GM19372 (cell line): ENCODE results near the gene GDPD3.

Experiments
- ATAC-seq: cut with Tn5 transposase; IDR thresholded peaks from one replicate; pipeline ENCODE4 v1.9.1; 2021; ENCODE audit warnings: mild to moderate bottlenecking, low read depth, moderate library complexity; ENCODE audit not compliant: unreplicated experiment

The GDPD3 gene

GRCh38 chr16:30096105-30096861, 17.1 kb downstream of the GDPD3 start, which contains the start of gene YPEL3:
Gene YPEL3 (minus strand): TSS chr16:30096213. CDS start chr16:30095482, 731 bp downstream.
- ATAC-seq: peak; percentile 55

- ATAC-seq: no peak
Measured at GRCh38 chr16:30095166-30096078, 17.9 kb downstream of the GDPD3 start.

DNA sequence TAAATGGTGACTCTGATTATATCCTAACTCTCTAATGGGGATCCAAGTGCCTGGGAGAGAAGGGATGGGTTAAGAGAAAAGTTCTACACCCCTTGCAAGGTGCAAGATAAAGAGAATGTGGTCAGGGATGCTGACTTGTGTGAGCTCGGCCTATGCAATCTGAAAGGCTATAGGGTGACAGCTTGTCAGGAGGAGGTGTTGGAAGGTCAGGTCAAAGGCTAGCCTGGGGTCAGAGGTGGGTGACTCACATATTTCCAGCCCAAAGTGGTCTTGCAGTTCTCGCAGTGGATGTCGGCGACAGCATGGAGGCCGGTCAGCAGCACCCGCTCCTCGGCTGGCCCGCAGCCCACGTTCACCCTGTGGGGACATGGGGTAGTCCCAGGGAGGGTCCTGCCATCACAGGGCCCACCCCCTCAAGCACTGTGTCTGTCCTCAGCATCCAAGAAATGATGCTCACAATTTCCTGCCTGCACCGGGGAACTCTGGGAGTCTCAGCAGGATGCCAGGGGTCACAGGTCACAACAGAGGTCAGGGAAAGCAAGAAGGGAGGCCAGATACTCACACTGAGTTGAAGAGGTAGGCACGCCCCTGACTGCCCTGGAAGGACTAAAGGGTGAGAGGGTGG, 18.7 kb downstream of the GDPD3 start:
- ATAC-seq: no peak

DNA sequence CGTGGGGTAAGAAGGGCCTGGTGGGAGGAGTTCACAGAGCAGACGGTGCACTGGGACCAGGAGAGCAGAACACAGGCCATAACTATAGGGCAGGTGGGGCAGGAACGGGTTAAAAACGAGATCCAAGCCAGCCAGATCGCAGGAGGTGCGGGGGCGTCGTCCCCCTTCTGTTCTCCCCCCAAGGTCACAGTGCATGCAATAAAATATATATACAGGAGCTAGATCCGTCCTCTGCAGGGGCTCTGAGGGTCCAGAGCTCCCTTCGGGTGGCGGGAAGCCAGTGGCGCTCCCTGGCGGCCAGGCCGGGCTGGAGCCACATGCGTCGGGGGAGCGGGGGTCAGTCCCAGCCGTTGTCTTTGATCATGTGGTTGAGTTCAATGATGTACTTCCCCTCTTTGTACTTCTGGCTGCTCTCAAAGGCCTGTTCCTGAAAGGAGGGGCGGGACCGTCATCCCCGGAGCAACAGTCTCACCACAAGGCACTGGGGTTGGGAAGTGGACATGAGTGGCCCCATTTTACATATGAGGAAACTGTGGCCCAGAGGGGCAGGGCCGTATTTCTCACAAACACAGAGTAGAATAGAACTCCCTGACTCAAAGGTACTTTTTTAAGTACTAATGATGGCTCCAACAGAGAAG, 20.8 kb downstream of the GDPD3 start:
- ATAC-seq: peak; percentile 43

- peak; percentile 57 for ATAC-seq
Measured at GRCh38 chr16:30091474-30092372, 21.6 kb downstream of the GDPD3 start, which contains the start of gene TBX6. Gene TBX6 (minus strand): TSS chr16:30091924. CDS start chr16:30091193, 731 bp downstream.

- ATAC-seq: no peak
Measured at GRCh38 chr16:30090610-30091331, 22.6 kb downstream of the GDPD3 start.

DNA sequence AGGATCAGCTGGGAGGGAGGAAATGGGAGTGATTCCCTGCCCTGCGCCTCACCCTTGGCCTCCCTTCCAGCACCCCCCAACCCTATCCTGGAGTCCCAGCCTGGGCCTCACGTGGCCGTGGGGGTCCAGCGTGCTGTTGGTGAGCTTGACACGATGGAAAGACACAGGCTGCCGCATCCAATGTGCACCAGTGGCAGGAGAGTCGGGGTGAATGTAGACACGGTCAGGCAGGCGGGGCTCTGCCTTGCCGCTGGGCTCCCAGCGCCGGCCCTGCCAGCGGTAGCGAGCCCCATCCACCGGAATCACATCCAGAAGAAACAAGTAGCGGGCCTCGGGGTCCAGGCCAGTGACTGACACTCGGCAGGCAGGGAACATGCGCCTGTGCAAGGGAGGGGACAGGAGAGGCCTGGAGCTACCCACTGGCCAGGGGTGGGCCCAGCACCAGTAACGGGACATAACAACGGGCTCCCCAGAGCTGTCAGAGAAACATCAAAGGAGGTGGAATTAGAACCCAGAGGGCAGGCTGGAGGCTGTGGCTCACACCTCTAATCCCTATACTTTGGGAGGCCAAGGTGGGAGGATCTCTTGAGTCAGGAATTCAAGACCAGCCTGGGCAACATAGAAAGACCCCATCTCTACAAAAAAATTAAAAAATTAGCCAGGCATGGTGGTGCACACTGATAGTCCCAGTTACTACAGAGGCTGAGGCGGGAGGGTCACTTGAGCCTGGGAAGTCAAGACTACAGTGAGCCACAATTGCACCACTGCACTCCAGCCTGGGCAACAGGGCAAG, 24.3 kb downstream of the GDPD3 start:
- ATAC-seq: no peak

DNA sequence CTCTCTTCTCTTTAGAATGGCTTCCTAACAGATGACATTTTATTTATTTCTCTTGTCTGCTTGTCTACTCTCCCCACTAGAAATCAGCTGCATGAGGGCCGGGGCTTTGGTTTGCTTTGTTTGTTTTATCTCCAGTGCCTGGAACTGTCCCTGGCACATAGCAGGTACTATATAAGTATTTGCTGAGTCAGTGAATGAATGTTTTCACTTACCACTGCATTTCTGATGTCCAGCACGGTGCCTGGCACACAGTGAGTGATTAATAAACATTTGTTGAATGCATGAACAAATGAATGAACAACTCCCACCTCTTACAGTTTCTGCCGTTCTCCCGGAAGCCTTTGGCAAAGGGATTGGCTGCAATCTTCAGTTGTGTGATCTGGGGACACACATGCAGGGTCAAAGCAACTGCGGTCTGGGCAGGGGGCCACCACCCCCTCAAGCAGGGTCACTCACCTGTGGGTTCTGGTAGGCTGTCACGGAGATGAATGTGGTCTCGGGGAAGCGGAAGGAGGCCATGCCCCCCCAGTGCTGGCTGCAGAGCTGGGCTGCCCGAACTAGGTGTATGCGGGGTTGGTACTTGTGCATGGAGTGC, 25.0 kb downstream of the GDPD3 start:
- no peak for ATAC-seq

GRCh38 chr16:30087181-30087898, 26.0 kb downstream of the GDPD3 start:
- no peak for ATAC-seq

DNA sequence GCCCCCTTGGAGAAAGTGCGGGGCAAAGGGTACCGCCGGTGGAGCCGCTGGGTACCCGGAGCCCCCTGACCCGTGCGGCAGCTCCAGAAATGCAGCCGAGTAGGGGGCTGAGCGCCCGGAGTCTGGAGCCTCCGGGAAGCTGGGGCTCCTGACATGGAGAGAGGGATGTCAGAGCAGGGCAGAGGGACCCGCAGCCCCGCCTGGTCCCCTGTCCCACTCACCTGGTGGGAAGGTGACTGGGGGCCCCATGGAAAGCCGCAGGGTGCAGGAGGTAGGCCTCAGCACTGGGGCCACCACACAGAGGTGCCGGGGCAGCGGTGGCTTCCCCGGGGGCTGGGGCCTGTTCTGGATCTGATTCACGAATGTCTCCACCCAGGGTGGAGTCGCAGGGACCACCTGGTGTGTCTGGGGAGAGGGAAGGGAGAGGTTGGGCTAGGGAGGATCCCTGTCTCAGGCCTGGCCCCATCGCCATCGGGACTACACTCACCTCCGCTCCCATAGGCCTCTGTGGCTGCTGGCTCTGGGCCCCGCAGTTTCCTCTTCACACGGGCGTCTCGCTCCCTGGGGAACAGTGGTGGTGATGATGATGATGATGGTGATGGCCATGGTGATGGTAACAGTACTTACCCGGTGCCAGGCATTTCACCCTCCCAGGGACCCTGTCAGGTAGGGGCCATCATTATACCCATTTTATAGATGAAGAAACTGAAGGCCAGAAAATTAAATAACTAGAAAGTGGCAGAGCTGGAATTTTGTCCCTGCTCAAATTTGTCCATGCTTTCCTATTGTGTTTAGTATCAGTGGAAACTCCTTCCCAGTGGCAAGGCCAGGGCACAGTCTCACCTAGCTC, 26.8 kb downstream of the GDPD3 start:
- no peak for ATAC-seq

- no peak for ATAC-seq
Measured at GRCh38 chr16:30085820-30086219, 27.5 kb downstream of the GDPD3 start.

DNA sequence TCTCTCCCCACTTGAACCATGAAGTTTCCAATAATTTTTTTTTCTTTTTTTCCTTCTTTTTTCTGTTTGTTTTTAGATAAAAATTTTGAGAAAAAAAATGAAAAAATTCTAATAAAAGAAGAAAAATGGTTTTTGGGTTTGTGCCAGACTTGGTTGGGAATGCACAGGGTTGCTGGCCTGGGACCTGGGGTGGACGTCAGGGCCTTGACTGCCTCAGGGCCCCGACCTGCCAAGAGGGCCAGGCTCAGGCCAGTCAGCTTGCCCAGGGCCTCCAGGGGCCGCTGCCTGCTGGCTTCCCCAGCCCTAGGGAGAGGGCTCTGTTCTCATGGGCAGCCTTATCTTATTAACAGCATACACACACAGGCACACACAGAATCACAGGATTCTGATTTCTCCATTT, 28.1 kb downstream of the GDPD3 start:
- ATAC-seq: no peak

DNA sequence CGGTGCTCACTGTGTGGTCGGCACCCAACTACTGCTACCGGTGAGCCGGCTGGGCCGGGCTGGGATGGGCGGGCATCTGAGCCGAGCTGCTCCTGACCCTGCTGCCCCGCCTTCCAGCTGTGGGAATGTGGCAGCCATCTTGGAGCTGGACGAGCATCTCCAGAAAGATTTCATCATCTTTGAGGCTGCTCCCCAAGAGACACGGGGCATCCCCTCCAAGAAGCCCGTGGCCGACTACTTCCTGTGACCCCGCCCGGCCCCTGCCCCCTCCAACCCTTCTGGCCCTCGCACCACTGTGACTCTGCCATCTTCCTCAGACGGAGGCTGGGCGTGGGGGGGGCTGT, 28.5 kb downstream of the GDPD3 start:
- ATAC-seq: no peak

DNA sequence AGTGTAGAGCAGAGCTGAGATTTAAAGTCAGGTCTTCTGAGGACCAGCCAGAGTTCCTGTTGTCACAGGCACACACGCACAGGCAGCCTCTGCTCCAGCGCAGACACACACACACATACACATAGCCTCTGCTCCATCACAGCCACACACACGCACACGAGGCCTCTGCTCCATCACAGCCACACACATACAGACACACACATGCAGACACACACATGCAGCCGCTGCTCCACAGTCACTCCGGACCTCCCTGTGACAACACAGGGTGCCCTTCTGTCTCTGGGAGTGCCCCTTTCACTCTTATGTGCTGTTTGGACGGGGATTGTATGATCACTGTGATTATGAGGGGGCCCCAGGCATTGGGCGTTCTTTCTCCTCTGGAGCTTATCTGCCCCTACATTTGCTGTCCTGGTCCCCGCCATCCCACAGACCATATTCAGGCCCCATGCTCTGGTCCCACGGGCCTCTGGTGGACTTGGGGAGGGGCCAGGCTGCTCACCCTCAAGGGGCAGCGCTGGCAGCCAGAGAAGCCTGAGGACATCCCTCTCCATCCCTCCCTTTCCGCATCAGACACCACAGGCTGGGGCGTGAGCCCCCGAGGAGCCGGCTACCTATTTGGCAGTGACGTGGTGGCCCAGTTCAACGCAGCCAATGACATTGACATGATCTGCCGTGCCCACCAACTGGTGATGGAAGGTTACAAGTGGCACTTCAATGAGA, 29.1 kb downstream of the GDPD3 start:
- ATAC-seq: no peak

DNA sequence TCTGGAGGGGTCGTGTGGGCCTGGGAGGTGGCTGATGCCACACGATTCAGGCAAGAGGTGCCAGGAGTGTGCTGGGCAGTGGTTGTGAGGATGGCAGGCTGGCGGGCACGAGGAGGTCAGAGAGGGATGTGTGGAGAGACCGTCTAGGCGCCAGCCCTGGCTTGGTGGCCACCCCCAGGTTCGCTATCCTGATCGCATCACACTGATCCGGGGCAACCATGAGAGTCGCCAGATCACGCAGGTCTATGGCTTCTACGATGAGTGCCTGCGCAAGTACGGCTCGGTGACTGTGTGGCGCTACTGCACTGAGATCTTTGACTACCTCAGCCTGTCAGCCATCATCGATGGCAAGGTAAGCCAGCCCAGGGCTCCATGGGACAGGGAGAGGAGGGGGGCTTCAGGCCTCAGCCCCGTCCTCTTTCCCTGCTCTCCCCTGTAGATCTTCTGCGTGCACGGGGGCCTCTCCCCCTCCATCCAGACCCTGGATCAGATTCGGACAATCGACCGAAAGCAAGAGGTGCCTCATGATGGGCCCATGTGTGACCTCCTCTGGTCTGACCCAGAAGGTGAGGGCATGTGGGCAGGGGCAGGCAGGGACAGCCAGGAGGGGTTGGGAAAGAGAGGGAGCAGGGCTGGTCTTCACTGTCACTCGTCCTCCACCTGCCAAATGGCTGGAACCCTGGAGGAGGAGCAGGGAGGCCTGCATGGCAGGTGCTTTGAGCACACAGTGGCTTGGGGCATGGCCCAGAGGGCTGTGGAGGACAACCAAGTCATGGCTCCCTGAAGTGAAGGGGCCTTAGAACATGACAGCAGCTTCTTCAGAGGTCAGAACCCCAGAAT, 29.9 kb downstream of the GDPD3 start:
- no peak for ATAC-seq
